IMR-90 (cell line): Measurements from ENCODE around the gene CHMP6.

Experiments used
- CEBPB ChIP-seq: IDR thresholded peaks from 2 replicates; pipeline ENCODE4 v1.6.1; 2012; ENCODE audit warnings: low read depth, low read length, improper control_type of control experiment
- CTCF ChIP-seq: conservative IDR thresholded peaks from 2 replicates; pipeline ENCODE4 v1.5.1; 2012; ENCODE audit warnings: mild to moderate bottlenecking, low read depth, low read length, improper control_type of control experiment
- MXI1 ChIP-seq: IDR thresholded peaks from 2 replicates; pipeline ENCODE4 v1.6.1; 2012; ENCODE audit warnings: low read depth, mild to moderate bottlenecking, low read length, moderate library complexity, borderline replicate concordance
- POLR2A ChIP-seq: IDR thresholded peaks from 2 replicates; pipeline ENCODE4 v1.6.1; 2012; ENCODE audit warnings: mild to moderate bottlenecking, low read depth, low read length
- SMC3 ChIP-seq: fragments of 150-350 bp; IDR thresholded peaks from 2 replicates; pipeline ENCODE4 v1.6.1; 2016; ENCODE audit warnings: low read depth, mild to moderate bottlenecking, antibody characterized with exemption, low read length, moderate library complexity
- TF ChIP-seq, protein P1 (sequence below): fragments of 150-350 bp; IDR thresholded peaks from 2 replicates; pipeline ENCODE4 v1.6.1; 2017; ENCODE audit warnings: mild to moderate bottlenecking, antibody characterized with exemption, low read length, low read depth

- TF ChIP-seq CEBPB (no peak), SMC3 (no peak), CTCF (no peak), MXI1 (no peak), POLR2A (no peak)
- TF ChIP-seq, protein P1, sequence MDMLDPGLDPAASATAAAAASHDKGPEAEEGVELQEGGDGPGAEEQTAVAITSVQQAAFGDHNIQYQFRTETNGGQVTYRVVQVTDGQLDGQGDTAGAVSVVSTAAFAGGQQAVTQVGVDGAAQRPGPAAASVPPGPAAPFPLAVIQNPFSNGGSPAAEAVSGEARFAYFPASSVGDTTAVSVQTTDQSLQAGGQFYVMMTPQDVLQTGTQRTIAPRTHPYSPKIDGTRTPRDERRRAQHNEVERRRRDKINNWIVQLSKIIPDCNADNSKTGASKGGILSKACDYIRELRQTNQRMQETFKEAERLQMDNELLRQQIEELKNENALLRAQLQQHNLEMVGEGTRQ: no peak
These were observed 34.1 kb upstream of the CHMP6 start for GRCh38 chr17:80957461-80957941.
